Kasumi-1 (cell line): ENCODE results near the gene STAMBPL1.
"Not testable (repeated sequence)": the region's sequence is repeated elsewhere in the genome, so short reads cannot be mapped to it uniquely, and the experiment has no call there.

Experiments
- DNase-seq, 2 experiments: peaks; one replicate each; lab custom pipeline; 2025; lab: John Stamatoyannopoulos, UW

Gene STAMBPL1

DNA sequence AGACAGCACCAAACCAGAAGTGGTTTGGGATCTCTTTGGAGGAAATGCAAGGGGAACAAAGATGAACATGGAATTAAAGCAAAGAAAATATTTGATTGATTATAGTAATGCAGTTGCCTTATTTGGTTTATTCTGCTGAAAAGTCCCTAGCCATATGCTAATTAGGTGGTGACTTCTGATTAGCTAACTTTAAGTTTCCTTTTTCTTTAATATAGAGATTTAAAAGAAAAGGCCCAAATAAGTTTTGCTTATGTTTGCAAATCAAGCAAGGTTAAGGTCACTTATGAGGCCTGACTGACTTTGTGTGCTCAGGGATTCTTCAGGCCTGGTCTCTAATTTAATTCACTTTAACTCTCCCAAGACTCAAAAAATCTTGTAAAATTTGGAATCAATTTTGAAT, 22.2 kb upstream of the STAMBPL1 start:
- no peak for DNase-seq

DNA sequence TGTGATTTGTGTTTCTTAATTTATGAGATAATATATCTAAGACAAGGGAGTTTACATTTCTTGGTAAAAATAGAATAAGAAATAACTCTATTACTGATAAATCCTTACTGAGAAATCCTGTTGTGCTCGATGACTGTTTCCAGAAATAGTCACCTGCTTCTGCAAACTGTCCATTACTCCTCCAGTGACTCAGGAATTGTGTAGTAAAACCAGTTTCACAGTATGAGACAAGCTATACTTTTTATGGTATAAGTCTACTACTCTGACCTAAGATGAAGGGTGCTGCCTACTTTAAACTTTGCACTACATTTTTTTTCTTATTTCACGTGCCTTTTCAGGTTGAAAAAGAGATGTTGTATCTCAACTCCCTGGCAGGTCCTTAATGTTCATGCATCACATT, 21.6 kb upstream of the STAMBPL1 start:
- DNase-seq = no peak

DNA sequence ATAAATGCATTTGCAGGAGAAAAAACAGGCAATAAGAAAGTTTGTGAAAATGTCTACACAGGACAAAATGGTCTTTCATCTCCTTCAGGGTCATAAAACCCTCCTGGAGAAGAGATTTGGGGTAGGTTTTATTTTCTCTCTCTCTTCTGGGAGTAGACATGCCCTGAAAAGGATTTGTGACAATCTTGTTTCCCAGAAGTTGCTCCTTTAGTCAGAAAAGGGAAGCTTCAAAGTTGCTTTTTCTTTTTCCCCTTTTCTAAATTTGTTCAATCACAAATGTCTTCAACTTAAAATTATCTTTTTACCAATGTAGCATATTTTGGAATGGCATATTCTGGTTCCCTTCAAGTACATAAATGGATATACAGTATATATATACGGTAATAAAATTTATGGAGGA, 19.0 kb upstream of the STAMBPL1 start:
- DNase-seq = no peak

DNA sequence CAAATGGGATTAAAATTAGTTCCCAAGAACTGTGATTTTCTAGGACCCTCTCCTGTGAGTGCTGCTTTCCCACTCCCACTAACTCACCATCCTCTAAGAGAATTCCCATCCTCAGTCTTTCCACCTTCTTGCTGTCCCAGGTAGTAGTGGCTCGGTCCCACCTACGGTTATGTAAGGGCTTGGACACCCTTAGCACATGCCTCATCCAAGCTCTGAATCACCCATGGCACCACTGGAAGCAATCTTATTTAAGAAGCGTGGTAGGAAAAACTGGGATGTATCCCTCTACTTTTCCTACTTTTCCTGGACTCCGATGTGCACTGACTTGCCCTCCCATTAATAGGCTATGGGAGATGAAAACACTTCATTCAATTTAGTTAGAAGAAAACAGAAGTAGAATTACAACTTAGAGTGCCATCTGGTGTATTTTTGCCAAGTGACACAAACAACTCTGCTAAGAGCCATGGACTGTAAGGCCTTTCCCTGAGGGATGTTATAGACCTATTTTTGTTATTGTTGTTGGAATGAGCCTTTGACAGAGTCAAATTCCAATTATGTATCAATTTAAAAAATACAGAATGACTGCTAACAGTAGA, 14.7 kb upstream of the STAMBPL1 start:
- peak; percentile 78 to 89 for DNase-seq

DNA sequence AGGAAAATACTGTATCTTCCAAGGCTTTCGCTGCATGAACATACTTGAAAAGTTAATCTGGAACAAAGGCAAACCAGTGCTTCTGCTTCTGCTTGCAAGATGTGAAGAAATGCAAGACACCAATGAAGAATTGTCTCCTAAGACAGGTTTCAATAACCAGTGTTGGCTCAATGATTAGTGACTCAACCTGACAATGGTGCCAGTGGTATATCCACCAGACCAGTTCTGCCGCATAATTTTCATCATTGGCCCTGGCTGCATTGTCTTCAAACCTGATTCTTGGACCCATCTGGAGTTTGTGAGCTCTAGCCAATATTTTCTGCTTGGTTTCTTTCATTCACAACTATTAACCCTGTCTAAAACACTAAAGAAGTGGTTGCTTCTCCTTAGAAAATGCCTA, 13.6 kb upstream of the STAMBPL1 start:
- DNase-seq = no peak

DNA sequence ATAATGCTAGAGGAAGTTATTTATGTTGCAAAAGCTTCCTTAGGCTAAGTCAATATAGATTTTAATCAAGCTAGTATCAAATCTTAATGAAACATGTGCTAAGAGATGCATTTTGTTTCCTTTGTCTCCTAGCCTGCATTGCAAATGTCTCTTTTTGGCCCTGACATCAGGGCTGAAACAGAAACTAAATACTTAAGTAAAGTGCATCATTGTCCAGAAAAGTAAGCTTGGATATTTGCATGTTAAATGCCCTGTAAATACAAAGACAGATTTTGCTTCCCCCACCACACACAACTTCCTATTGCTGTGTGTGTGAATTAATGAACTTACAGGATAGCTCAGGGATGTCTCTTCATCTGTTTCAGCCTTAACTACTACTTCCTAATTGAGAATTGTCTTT, 10.0 kb upstream of the STAMBPL1 start:
- DNase-seq = no peak

DNA sequence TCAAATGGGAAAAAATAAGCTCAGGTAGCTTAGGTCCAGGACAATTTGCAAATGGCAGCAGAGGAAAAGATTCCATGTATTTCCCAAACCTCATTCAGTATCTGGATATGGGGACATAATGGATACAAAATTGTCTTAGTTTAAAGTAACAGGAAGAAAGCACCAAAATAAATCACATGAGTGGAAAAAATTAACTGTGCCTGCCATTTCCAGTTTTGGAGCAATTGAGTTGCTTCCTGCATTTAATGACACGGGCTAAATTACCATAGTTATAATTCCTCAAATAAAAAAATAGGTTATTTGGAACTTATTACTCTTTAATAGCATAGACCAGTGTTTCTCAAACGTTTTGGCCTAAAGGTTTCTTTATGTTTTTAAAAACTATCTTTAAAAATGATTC, 6.3 kb upstream of the STAMBPL1 start:
- DNase-seq = no peak

DNA sequence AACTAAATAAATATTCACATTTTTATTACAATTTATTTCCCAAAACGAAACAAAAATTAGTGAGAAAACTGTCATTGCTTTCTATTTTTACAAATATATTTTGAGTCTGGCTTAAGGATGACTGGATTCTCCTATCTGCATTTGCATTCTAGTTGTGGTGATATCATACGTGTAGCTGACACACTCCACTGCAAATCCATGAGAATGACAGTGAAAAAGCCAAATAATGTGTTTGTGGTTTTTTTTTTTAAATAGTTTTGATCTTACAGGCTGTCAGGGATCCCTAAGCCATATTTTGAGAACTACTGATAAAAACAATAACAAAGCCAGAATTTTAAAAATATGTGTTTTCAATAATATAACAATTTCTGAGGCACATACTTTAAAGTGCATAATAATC, 5.8 kb upstream of the STAMBPL1 start:
- no peak for DNase-seq

DNA sequence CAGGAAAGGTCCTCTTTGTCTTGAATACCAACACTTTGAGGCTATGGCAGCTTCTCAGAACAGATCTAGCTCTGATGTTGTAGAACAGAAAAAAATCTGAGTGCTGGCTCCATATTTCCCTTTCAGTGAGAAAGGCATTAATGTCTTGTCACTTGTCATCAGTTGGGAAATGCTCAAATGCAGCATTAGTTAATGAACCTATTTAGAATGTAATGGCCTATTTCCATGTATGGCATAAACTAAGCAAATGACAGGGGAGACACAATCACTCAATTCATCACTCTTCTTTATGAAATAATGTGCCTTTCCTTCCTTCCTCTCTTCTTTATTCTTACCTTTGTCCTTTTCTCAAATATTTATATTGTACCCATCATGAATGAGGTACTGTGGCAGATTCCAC, 5.0 kb upstream of the STAMBPL1 start:
- no peak for DNase-seq

DNA sequence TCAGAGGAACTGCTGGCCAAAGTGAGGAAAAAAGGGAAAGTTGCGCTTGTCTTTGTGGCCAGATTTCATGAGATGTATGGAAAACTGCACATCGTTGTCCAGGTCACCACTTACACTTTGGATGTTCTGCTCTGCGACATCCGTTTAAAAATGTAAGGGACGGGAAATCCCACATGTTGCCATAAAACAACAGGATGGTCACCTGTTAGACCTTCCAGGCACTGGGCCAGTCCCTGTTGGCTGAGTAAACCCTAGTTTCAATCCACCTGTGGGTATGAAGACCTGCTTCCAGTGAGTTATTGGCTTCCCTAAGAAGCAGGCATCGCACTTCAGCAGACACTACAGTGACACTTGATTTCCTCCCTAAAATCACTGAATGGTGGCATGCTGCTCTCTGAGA, 2.7 kb upstream of the STAMBPL1 start:
- no peak for DNase-seq

DNA sequence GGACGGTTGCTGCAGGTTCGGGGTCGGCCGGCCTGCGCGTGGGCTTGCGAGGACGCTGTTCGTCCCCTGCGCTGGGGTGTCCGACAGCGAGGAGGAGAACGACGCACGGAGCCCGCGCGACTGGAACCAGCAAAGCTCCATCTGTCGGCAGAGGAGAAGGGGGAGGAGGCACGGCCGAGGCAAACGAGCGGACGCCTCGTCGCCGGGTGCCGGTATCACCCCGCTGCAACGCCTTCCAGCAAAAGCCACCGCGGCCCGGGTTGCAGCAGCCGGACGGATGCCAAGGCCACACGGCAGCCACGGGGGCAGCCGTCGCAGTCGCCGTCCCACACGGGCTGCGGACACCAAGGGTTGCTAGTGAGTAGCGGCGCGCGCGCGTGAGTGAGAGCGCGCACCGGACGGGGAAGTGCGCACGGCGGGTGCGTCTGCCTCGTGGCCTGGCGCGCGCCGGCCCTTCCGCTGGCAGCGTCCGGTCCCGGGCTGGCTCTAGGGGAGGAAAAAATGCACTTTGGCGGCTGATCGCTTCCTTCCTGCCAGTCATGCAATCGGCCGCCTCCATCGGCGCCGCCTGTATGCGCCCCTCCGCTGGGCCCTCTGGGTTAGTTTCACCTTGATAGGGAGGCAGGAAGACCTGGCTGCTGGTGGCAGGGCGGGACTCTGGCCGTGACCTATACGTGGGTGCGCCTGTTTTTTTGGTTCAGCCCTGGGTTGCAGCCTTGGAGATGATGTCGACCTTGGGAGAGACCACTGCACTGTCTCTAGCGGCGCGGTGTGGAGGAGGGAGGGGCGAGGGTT, 434 bp downstream of the STAMBPL1 start:
- DNase-seq = peak; percentile 87 to 89

DNA sequence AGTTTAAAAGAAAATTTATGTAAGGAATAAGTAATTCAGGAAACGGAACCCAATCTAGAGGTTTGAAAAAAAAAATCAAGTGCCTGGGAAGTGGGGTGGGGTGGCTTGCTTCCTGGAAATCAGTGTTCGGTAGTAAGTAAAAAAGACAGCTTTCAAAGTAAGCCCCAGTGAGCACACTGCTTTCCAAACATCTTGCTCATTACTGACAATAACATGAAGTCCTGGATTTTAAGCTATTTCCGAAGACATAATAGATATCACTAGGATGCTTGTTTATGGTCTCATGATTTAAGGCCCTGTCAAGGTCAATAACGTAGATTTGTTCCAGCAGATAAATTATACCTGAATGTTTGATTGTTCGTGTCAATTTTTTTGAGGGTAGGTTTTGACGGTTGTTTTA, 1.3 kb downstream of the STAMBPL1 start:
- no peak for DNase-seq

DNA sequence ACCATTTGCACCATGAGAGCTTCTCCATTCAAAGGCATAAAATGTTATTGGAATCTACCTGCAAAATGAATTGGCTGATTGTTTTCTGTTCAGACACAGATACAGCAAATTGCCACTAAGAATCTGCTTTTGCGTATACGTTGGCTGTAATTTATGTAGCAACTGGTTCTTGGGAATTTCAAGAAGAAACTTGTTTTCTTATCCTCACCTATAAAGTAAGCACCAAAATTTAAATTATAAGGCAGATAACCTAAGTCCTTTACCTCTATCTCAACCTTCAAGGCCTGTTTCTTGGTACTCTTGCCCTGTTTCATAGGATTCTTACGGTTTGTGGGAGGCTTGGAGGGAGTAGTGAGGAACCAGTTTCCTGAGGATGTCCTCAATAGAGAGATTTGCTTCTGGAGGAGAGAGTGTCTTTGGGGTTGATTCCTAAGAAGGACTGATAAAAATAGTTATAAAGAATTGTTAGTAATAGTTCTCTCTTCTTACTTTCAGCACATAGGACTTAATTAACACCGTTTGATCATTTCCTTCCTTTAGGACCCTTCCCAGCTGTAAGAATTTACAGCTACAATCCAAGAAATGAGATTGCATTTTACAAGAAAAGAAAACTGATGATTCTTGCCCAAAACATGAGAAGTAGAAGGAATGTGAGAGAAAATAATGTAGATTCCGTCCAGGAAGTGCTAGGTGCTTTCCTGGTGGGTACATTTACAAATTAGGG, 2.0 kb downstream of the STAMBPL1 start:
- DNase-seq = no peak

DNA sequence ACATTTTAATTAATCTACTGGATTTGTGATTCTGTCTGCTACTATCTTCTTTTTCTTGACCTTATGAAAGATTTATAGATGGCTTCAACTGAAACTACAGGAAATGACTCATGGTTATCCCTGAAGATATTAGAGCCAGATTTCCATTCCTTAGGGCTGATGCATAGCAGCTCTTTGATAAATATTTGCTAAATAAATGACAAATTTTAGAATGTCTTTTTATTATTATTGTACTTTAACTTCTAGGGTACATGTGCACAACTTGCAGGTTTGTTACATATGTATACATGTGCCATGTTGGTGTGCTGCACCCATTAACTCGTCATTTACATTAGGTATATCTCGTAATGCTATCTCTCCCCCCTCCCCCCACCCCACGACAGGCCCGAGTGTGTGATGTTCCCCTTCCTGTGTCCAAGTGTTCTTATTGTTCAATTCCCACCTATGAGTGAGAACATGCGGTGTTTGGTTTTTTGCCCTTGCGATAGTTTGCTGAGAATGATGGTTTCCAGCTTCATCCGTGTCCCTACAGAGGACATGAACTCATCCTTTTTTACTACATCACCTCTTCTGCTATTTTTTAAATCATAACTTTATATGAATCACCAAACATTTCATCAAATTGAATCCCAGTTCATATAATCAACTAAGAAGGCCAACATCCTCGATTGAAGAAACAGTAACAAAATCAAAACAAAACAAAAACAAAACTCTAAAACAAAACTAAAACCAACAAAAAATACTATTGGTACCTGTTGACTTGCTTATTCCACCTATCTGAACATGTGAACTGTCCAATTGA, 2.8 kb downstream of the STAMBPL1 start:
- not testable (repeated sequence) for DNase-seq

DNA sequence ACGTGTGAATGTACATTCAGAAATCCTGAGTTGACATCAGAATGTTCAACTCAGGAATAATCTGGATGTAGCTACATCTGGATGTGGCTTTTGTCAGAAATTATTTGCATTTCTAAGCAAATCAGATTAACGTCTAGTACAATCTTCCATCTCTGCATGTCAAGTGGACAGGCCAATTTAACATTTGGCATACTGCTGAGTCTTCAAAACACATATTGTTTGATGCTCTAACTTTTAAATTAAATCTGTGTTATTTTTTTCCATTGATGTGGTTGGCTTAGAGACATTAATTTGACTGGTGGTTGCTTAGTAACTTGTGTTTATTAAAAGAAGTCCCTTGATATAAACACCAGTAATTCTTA, 3.4 kb downstream of the STAMBPL1 start:
- DNase-seq = no peak

DNA sequence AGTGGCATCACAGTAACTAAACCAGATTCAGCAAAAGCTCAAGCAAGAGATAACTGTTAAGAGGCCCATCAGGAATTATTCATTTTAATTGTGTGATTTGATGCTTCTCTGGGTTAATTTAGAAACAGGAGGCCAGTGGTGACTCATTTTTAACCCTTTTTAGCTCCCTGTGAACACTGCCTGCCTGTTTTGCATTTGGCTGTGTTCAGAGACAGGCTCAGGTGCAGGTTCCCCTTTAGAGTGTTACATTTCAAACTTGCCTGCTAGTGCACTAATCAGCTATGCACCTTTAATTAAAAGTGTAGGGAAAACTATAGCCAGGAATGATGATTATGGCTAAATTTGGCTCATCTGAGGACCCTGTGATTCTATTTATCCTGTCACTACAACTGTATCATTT, 6.5 kb downstream of the STAMBPL1 start:
- DNase-seq = no peak

DNA sequence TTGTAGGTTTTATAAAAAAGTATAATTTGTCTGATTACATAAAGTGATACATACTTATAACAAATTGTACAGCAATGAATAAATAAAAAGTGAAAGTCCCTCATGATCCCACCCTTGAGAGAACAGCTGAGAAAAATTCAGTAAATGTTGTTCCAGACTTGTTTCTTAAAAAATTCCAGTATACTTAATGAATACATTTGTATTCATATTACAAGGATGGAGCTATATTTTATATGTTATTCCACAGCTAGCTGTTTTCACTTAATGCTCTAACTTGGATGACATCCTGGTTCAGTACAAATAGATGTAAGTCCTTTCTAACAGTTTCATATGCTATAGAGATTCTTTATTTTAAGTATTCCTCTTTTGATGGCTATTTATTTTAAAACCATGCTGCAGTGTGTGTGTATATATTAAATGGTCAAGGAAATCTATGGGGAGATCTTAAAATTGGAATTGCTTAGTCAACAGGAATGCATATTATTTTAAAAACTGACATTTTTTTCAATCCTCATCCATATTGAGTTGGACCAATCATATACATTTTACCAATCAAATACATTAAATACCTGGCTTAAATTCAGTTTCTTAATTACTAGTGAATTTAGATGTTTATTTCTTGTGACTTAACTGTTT, 8.9 kb downstream of the STAMBPL1 start:
- DNase-seq = no peak

DNA sequence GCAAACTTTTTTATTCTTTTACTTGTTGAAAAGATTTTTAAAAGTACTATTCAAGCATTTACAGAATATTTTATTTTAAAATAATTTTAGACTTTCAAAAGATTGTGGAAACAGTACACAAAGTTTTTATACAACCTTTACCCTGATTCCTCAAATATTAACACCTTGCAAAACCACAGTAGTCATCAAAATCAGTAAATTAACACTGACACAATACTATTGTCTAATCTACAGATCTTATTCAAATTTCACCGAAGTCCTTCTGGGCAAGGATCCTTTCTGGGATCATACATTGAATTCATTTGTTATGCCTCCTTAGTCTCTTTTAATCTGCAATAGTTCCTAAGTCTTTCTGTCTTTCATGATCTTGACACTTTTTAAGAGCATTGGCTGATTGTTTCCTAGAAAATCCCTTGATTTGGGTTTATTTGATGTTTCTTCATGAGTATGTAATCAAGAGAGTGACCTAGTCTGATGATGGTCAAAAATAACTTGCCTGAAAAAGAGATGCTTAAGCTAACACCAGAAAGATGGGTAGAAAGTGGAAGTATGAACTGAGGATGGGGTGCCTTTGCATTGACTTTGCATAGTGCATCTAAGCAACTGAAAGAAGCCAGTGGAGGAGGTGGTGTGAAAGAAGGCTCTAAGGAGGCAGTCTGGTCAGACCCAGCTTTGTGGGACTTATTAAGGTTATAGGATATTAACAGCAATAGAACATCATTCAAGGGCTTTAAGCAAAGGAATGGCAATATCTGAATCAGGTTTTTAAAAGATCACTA, 9.7 kb downstream of the STAMBPL1 start:
- DNase-seq = no peak

DNA sequence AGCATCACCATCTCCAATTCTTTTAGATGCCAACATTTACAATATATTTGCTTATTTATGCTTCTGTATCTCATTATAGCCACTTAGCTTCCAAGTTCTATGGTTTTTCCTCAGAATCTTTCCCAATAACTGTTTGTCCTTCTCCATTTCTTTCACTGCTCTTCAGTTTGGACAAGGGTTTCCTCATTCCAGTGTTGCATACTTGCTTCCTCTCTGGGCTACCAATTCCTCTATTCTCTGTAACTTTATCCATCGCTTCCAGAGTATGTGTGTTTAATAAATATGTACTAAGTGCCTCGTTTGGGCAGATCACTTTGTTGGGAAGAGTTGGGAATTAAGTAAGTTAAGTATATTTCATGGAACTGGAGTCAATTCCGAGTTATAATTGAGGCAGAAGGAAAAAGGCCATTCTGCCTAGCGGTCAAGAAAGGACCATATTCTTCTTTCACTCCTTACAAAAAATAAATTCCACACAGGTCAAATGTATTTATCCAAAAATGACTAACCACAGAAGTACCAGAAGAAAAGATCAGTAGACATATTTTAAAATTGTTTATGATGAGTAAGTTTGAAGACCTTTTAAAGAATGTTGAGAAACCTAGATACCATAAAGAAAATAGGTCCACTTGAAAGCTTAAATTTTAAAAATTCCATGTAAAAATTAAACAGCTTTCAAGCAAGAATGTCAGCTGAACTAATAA, 10.8 kb downstream of the STAMBPL1 start:
- DNase-seq = peak in 1 of 2 experiments; percentile 11

DNA sequence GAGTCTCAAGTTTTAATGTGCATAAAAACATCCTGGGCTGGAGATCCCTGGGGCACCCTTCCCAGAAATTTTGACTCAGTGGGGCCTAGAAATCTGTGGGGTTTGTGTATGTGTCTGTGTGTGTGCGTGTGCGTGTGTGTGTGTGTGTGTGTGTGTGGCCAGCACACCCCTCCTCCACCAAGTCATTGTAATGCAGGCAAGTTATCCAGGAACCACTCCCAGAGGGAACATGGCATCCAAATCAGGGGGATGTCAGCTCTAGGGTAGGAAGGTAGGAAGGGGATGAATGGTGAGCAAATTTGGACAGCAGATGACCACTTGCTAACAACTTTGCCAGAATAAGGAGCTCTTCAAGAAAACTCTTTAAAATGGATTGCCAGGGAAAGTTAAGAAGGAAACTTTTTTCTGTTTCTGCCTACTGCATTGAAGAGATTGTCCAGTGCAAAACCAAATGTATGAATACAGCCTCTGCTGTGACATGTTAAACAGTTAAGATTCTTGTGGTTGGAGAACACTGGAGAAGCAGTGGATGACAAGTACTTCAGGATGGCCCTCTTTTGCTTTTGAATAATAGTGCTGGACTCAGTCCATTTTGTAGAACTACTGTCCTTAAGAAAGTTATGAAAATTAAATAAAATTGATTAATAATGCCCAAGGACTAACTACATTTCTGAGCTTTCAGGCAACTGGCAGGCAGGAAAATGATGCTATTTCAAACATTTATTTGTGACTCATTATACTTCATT, 12.3 kb downstream of the STAMBPL1 start:
- DNase-seq = no peak
